Measurements from ENCODE around the gene FKBP14. TPM values are rescaled to one million over a fixed set of nuclear protein-coding genes. Genes with fewer than 3 reads are reported as not detected.
A peak's percentile ranks its signal among the peaks of the same experiment; 100 is the strongest.

FKBP14 gene
- total and polyA plus RNA-seq, 9 of the 15 experiments (the other 6 are each of a cell fraction or from before 2014, with no cell fraction given) = 5.3 to 27.9 (median 14.3) TPM

DNA sequence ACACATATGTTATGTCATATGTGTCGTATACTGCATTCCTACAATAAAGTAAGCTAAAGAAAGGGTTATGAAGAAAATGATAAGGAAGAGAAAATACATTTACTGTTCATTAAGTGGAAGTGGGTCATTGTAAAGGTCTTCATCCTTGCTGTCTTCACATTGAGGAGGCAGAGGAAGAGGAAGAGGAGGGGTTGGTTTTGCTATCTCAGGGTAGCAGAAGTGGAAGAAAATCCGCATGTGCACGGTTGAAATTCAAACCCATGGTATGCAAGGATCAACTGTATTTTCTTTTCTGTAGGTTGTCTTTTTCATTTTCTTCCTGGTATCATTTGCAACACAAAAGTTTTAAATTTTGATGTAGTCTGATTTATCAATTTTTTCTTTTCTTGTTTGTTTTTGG, 8.0 kb upstream of the FKBP14 start:
- H3K79me2 ChIP-seq (ENCODE audit: control insufficient read depth, insufficient read depth, low read length) = peaks cover 36% of the 10 kb centered on the region
- no peak overlapping the region; the same call in 1 of the 2 replicates for H2AFZ ChIP-seq (ENCODE audit: low read depth, low read length)
- no TSS peak for BruUV-seq (replicated peaks)
- FAIRE-seq = peak; percentile 46
- intact Hi-C loops (cut with micrococcal nuclease) = no loop called here
- H3K9ac ChIP-seq (ENCODE audit: insufficient read depth in 1 of 2, low read depth in 2 of 2, low read length in 2 of 2) = no peak overlapping the region
- peak in 1 of 4 experiments; percentile 51 for DNase-seq (ENCODE audit: extremely low read depth in 1 of 4, low spot score in 3 of 4)
- no peaks in the 10 kb centered on the region for H3K27me3 ChIP-seq (ENCODE audit: control insufficient read depth in 2 of 2, insufficient read depth in 2 of 2, low read length in 2 of 2)
- peaks cover 0 to 18% of the 10 kb centered on the region in 2 experiments; a peak in 4 of 5 replicates for H3K4me1 ChIP-seq (replicated peaks in 1 of 2; ENCODE audit: control insufficient read depth in 2 of 2, insufficient read depth in 2 of 2, low read length in 2 of 2)
- ChIA-PET POLR2A (no interaction called here), CTCF (ENCODE audit: low intra/inter-chr PET ratio) (no interaction called here)
- no peaks in the 10 kb centered on the region for H3K9me3 ChIP-seq (replicated peaks; ENCODE audit: control insufficient read depth, insufficient read depth, low read depth, low read length)
- no peaks in the 10 kb centered on the region for H4K20me1 ChIP-seq (replicated peaks; ENCODE audit: control insufficient read depth, insufficient read depth, low read length)
- H3K27ac ChIP-seq (ENCODE audit: extremely low read depth, low read depth, low read length) = no peak overlapping the region
- peak; percentile 61 for ATAC-seq
- H3K4me2 ChIP-seq (ENCODE audit: insufficient read depth, low read length) = no peak overlapping the region; the same call in 1 of the 2 replicates
- no peak for TF ChIP-seq HDAC6 (IDR thresholded peaks at IDR 0.05; ENCODE audit: low read depth, low read length)
- peak; percentile 69; the same call in 1 of the 2 replicates for TF ChIP-seq SPI1 (IDR thresholded peaks at IDR 0.05; ENCODE audit: borderline replicate concordance, low read depth, low read length)
- TF ChIP-seq TEAD1 (CRISPR knock-in tag; IDR thresholded peaks at IDR 0.05) = no peak
- TF ChIP-seq TEAD4 (IDR thresholded peaks at IDR 0.05; ENCODE audit: low read length) = peak; percentile 44; the same call in 1 of the 2 replicates
- no peak for TF ChIP-seq TEAD4 (CRISPR knock-in tag; IDR thresholded peaks at IDR 0.05; ENCODE audit: borderline replicate concordance)
- TF ChIP-seq TAF1 (IDR thresholded peaks at IDR 0.05; ENCODE audit: control insufficient read depth, extremely low read depth, insufficient read depth, low read length, severe bottlenecking) = no peak
- TF ChIP-seq ZNF57 (CRISPR knock-in tag; IDR thresholded peaks at IDR 0.05) = no peak
- TF ChIP-seq SMARCA4 (IDR thresholded peaks at IDR 0.05) = peak; percentile 26; the same call in 1 of the 2 replicates
- TF ChIP-seq SAFB (IDR thresholded peaks at IDR 0.05; ENCODE audit: borderline replicate concordance, low read depth, low read length) = no peak
- TF ChIP-seq CBFA2T3 (IDR thresholded peaks at IDR 0.05) = peak; percentile 59
- TF ChIP-seq TCF3 (CRISPR knock-in tag; IDR thresholded peaks at IDR 0.05) = peak; percentile 49
- TF ChIP-seq ARID1B (IDR thresholded peaks at IDR 0.05) = peak; percentile 62
- 0 out of 2 replicates have a peak, but pooled peaks have one; percentile 25 for TF ChIP-seq DPF2 (IDR thresholded peaks at IDR 0.05)
- no peak for TF ChIP-seq HCFC1 (IDR thresholded peaks at IDR 0.05; ENCODE audit: low read depth, low read length)
- TF ChIP-seq TAL1 (IDR thresholded peaks at IDR 0.05) = peak; percentile 20; the same call in 1 of the 2 replicates
- TF ChIP-seq, protein P1, sequence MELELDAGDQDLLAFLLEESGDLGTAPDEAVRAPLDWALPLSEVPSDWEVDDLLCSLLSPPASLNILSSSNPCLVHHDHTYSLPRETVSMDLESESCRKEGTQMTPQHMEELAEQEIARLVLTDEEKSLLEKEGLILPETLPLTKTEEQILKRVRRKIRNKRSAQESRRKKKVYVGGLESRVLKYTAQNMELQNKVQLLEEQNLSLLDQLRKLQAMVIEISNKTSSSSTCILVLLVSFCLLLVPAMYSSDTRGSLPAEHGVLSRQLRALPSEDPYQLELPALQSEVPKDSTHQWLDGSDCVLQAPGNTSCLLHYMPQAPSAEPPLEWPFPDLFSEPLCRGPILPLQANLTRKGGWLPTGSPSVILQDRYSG (tag; conservative IDR thresholded peaks at IDR 0.05; ENCODE audit: low read depth) = no peak
- TF ChIP-seq ZKSCAN1 (IDR thresholded peaks at IDR 0.05; ENCODE audit: low read depth, low read length) = no peak
- TF ChIP-seq ZC3H4 (CRISPR knock-in tag; IDR thresholded peaks at IDR 0.05; ENCODE audit: borderline replicate concordance) = no peak
- TF ChIP-seq NFXL1 (CRISPR knock-in tag; IDR thresholded peaks at IDR 0.05) = no peak
- TF ChIP-seq KLF10 (CRISPR knock-in tag; IDR thresholded peaks at IDR 0.05) = no peak
- TF ChIP-seq ETS2 (tag; IDR thresholded peaks at IDR 0.05; ENCODE audit: borderline replicate concordance, poor library complexity, severe bottlenecking) = no peak
- no peak for TF ChIP-seq ZNF224 (CRISPR knock-in tag; IDR thresholded peaks at IDR 0.05)
- no peak for TF ChIP-seq ZNF785 (CRISPR knock-in tag; IDR thresholded peaks at IDR 0.05)
- WGBS (ENCODE audit: insufficient coverage, low coverage, missing lambda C conversion rate) = 16% methylated on average over 3 of the region's 3 CpGs
- H3K36me3 ChIP-seq (ENCODE audit: control insufficient read depth, insufficient read depth, low read length) = no peaks in the 10 kb centered on the region
- no peak overlapping the region for H3K4me3 ChIP-seq
- no peaks in the 10 kb centered on the region for H3K9me1 ChIP-seq (ENCODE audit: control insufficient read depth, insufficient read depth, low read length)
- in situ Hi-C loops (cut with MboI) = no loop called here
